Lower leg skin (tissue), 3 donors: ENCODE measurements around the gene HHLA2.

Experiments
- POLR2A ChIP-seq, 2 donors: fragments of 450-650 bp; IDR thresholded peaks; one replicate each; pipeline ENCODE4 v1.6.1; 2016 to 2017; ENCODE audit warnings: antibody characterized with exemption in 2 of 2, mild to moderate bottlenecking in 1 of 2, moderate library complexity in 1 of 2
- TF ChIP-seq, protein P1 (sequence below), 3 donors: fragments of 450-650 bp; IDR thresholded peaks; one replicate each; pipeline ENCODE4 v1.5.1; 2016; ENCODE audit warnings: antibody characterized with exemption in 3 of 3, mild to moderate bottlenecking in 3 of 3, moderate library complexity in 2 of 3

- TF ChIP-seq, protein P1, sequence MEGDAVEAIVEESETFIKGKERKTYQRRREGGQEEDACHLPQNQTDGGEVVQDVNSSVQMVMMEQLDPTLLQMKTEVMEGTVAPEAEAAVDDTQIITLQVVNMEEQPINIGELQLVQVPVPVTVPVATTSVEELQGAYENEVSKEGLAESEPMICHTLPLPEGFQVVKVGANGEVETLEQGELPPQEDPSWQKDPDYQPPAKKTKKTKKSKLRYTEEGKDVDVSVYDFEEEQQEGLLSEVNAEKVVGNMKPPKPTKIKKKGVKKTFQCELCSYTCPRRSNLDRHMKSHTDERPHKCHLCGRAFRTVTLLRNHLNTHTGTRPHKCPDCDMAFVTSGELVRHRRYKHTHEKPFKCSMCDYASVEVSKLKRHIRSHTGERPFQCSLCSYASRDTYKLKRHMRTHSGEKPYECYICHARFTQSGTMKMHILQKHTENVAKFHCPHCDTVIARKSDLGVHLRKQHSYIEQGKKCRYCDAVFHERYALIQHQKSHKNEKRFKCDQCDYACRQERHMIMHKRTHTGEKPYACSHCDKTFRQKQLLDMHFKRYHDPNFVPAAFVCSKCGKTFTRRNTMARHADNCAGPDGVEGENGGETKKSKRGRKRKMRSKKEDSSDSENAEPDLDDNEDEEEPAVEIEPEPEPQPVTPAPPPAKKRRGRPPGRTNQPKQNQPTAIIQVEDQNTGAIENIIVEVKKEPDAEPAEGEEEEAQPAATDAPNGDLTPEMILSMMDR (IDR thresholded peaks at IDR 0.05): no peak
- TF ChIP-seq POLR2A (IDR thresholded peaks at IDR 0.05): no peak
Measured at GRCh38 chr3:108305484-108306172, 9.3 kb downstream of the HHLA2 start.
